K562 (cell line): Measurements from ENCODE around the gene RBMS1. TPM values are rescaled to one million over a fixed set of nuclear protein-coding genes. Genes with fewer than 3 reads are reported as not detected.

Experiments
- ATAC-seq: fragments of 200-7000 bp; cut with Tn5 transposase; 3 replicates; pipeline ENCODE4 v1.9.1; 2020; ENCODE audit warnings: moderate library complexity
- BruUV-seq: library from RNA; stranded (reverse); fragments of 400-500 nt; replicated peaks from 2 replicates; lab custom pipeline; 2021; lab: Mats Ljungman, UMichigan
- CTCF ChIA-PET: fragments of 300-600 bp; formaldehyde crosslinking; extraction: SDS; loops from one replicate; lab custom pipeline; 2021; ENCODE audit warnings: low intra/inter-chr PET ratio; lab: Yijun Ruan, JAX
- POLR2A ChIA-PET: fragments of 300-600, 350-650 bp; sonication (Branson Sonifier 250); formaldehyde crosslinking; extraction: SDS; loops from one replicate; lab custom pipeline; 2021; ENCODE audit warnings: antibody characterized with exemption, inconsistent platforms; lab: Yijun Ruan, JAX
- DNase-seq, 4 experiments: peaks; one replicate each; pipeline versions ENCODE4 v3.0.0 to v3.0.0-alpha.2; 2011 to 2018; ENCODE audit warnings: low spot score in 3 of 4, mixed read lengths in 3 of 4; ENCODE audit errors: extremely low read depth in 1 of 4
- FAIRE-seq: peaks from 2 replicates; lab custom pipeline; 2011; peaks lifted over from hg19 to GRCh38; lab: Jason Lieb, UNC
- H2AFZ ChIP-seq: 2 replicates; pipeline ENCODE4 v1.6.0; 2011; ENCODE audit warnings: low read depth, low read length, control low read depth, inconsistent platforms
- H3K27ac ChIP-seq: fragments of 200-600 bp; 3 replicates; pipeline ENCODE4 v1.8.0; 2011; ENCODE audit warnings: low read depth, mild to moderate bottlenecking, control low read depth, inconsistent platforms, low read length, moderate library complexity, mixed read lengths; ENCODE audit errors: extremely low read depth
- H3K27me3 ChIP-seq, 2 experiments: fragments of 300-600 bp in 1 of 2; 2 replicates in 1 of 2; 3 replicates in 1 of 2; pipeline versions ENCODE4 v1.6.0 to v1.8.0; 2011; ENCODE audit warnings: inconsistent platforms in 2 of 2, low read length in 2 of 2, mild to moderate bottlenecking in 1 of 2, mixed read lengths in 1 of 2, moderate library complexity in 1 of 2; ENCODE audit not compliant: control insufficient read depth in 2 of 2, insufficient read depth in 2 of 2
- H3K36me3 ChIP-seq: fragments of 300-600 bp; 3 replicates; pipeline ENCODE4 v1.8.0; 2011; ENCODE audit warnings: mild to moderate bottlenecking, low read length, inconsistent platforms; ENCODE audit not compliant: control insufficient read depth, insufficient read depth
- H3K4me1 ChIP-seq, 2 experiments: fragments of 200-600 bp in 1 of 2; replicated peaks in 1 of 2; 2 replicates in 1 of 2; 3 replicates in 1 of 2; pipeline versions ENCODE4 v1.5.1 to v1.8.0; 2011; ENCODE audit warnings: inconsistent platforms in 2 of 2, low read length in 2 of 2, mild to moderate bottlenecking in 1 of 2, mixed read lengths in 1 of 2, moderate library complexity in 1 of 2; ENCODE audit not compliant: control insufficient read depth in 2 of 2, insufficient read depth in 2 of 2
- H3K4me2 ChIP-seq: 2 replicates; pipeline ENCODE4 v1.6.1; 2011; ENCODE audit warnings: low read length, control low read depth, inconsistent platforms, mixed read lengths; ENCODE audit not compliant: insufficient read depth
- H3K4me3 ChIP-seq: fragments of 200-600 bp; sonication (generic), shearing (Covaris generic); 2 replicates; pipeline ENCODE4 v1.5.1; 2016; ENCODE audit warnings: control low read depth, inconsistent platforms
- H3K79me2 ChIP-seq: fragments of 200-600 bp; 3 replicates; pipeline ENCODE4 v1.8.0; 2011; ENCODE audit warnings: low read length, inconsistent platforms; ENCODE audit not compliant: control insufficient read depth, insufficient read depth
- H3K9ac ChIP-seq, 2 experiments: 2 replicates each; pipeline versions ENCODE4 v1.6.0 to v1.6.1; 2011; ENCODE audit warnings: low read depth in 2 of 2, low read length in 2 of 2, control low read depth in 1 of 2, inconsistent platforms in 1 of 2, mild to moderate bottlenecking in 1 of 2, mixed read lengths in 1 of 2; ENCODE audit not compliant: insufficient read depth in 1 of 2
- H3K9me1 ChIP-seq: one replicate; pipeline ENCODE4 v1.6.0; 2011; ENCODE audit warnings: inconsistent platforms, mild to moderate bottlenecking, low read length, moderate library complexity; ENCODE audit not compliant: control insufficient read depth, insufficient read depth
- H3K9me3 ChIP-seq: replicated peaks from 2 replicates; pipeline ENCODE4 v1.5.1; 2011; ENCODE audit warnings: low read depth, low read length, inconsistent platforms; ENCODE audit not compliant: control insufficient read depth, insufficient read depth
- H4K20me1 ChIP-seq: replicated peaks from 2 replicates; pipeline ENCODE4 v1.6.1; 2011; ENCODE audit warnings: low read length, inconsistent platforms, mixed read lengths; ENCODE audit not compliant: control insufficient read depth, insufficient read depth
- CSDE1 ChIP-seq, 2 experiments: fragments of 450-650 bp; IDR thresholded peaks; 2 replicates each; pipeline ENCODE4 v1.6.1; 2016; ENCODE audit warnings: mild to moderate bottlenecking in 1 of 2
- POLR2G ChIP-seq: fragments of 200-400 bp; formaldehyde crosslinking; IDR thresholded peaks from 2 replicates; pipeline ENCODE4 v1.6.1; 2017; ENCODE audit warnings: low read depth, mild to moderate bottlenecking, antibody characterized with exemption, low read length, moderate library complexity
- RNF2 ChIP-seq: sonication (generic); IDR thresholded peaks from 2 replicates; pipeline ENCODE4 v1.6.1; 2016
- RNF219 ChIP-seq: fragments of 250-450 bp; sonication (Bioruptor Pico); IDR thresholded peaks from 2 replicates; pipeline ENCODE4 v1.5.0; 2022; ENCODE audit warnings: mild to moderate bottlenecking
- WGBS: fragments of 100-300 bp; shearing (Covaris generic); methylation state at CpG from one replicate; pipeline ENCODE4 v1.1.6; 2016; ENCODE audit warnings: low coverage, mixed read lengths; ENCODE audit not compliant: insufficient coverage; ENCODE audit errors: missing lambda C conversion rate; 5-methylcytosine and 5-hydroxymethylcytosine counted together
- in situ Hi-C: fragments of 300-500 bp; cut with MboI; formaldehyde crosslinking; loops from 4 replicates; pipeline ENCODE4 v1.15.0; 2018; ENCODE audit warnings: inconsistent platforms, mixed read lengths
- intact Hi-C: fragments of 100-400 bp; cut with micrococcal nuclease; formaldehyde crosslinking; loops from 2 replicates; pipeline ENCODE4 v1.14.2; 2022
- polyA plus RNA-seq, 8 experiments: library from polyadenylated mRNA; depleted of rRNA in 4 of 8; stranded (reverse) in 5 of 8; unstranded in 3 of 8; fragments of >200 nt; fragmentation: Nextera tagmentation in 2 of 8; fragmentation: Illumina TruSeq in 1 of 8; extraction: Ambion mirVana in 2 of 8; extraction: Trizol in 1 of 8; gene quantifications; 2 replicates each; pipeline versions ENCODE4 v1.2.1 to v1.2.3, GENCODE V29; 2011 to 2014; ENCODE audit warnings: inconsistent platforms in 1 of 8, missing spikeins in 1 of 8
- total RNA-seq, 7 experiments: library from RNA; depleted of rRNA in 6 of 7; stranded (reverse); fragments of >200 nt in 6 of 7; fragmentation: Illumina TruSeq in 2 of 7; extraction: Trizol in 2 of 7; gene quantifications; 2 replicates each; pipeline versions ENCODE4 v1.2.1 to v1.2.3, GENCODE V29; 2011 to 2021; ENCODE audit warnings: low replicate concordance in 1 of 7
- TF ChIP-seq, protein P1 (sequence below): fragments of 450-650 bp; IDR thresholded peaks from 2 replicates; pipeline ENCODE4 v1.6.1; 2016; ENCODE audit warnings: mild to moderate bottlenecking, moderate library complexity

RBMS1 gene
- total and polyA plus RNA-seq, 9 of the 15 experiments (the other 6 are each of a cell fraction or from before 2014, with no cell fraction given) = 0.04 to 0.31 (median 0.09) TPM; not detected in 6

DNA sequence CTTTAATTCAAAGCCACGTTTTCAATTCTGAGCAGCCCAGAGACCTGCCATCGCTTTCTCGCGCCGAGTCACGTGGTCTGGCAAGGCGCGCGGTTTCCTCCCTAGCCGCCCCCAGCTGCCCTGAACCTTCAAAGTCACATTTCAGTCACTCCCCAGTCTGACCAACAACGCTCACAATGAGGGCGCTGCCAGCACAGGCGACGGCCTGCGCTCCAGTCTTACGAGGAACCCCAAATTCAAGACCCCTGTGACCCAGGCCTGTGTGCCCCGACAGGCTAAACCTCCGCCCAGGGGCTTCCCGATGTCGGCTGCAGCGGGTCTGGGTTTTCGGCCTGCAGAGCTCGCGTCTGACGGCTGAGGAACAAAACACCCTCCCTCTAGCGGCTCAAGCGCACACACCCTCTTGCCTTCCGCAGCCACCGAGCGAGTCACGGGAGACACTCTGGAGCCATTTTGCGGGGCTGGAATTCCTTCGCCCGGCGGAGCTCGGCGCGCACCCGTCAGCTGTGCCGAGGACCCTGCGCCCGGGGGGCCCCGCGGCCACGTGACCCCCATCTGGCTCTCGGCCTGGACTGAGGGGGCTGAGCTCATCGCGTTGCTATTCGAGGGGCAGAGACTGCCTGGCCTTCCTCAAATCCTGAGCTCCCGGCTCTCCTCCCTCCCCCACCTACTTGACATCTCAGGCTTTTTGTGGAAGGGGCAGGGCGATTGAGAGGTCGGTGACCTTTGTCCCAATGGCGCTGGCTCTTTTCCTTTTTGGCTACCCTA is 223.6 kb downstream of the RBMS1 start (continued):
- TF ChIP-seq RNF219 (no peak), RNF2 (peak; percentile 59; the same call in 1 of the 2 replicates), CSDE1 (IDR thresholded peaks at IDR 0.05) (no peak)
- TF ChIP-seq, all 486 proteins: peak for 48

DNA sequence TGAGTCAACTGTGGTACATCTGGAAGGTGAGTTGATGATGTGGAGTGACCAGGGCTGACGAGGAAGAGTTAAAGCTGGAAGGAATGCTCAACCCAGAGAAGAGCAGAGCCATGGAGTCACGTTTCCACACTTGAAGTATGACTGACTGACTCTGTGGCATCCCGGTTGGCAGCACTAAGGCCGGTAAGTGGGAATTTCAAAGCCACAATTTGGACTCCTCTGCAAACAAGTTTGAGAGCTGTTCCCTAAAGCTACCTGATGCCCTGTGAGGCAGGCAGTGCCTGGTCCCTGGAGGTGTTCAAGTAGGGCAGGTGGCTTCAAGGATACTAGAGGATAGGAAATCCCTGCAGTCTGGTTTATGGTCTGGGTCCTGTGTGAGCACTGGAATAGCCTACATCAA is 224.2 kb downstream of the RBMS1 start:
- Histone ChIP-seq H3K9me1 (no peaks in the 10 kb centered on the region), H3K36me3 (no peaks in the 10 kb centered on the region), H3K9me3 (no peaks in the 10 kb centered on the region), H4K20me1 (no peaks in the 10 kb centered on the region; the same call in 1 of the 2 replicates), H3K27me3 (peaks cover 0 to 25% of the 10 kb centered on the region in 2 experiments; a peak in 2 of 5 replicates), H2AFZ (peak overlapping the region; percentile 91), H3K4me3 (no peak overlapping the region), H3K4me2 (peak overlapping the region; percentile 74), H3K9ac (peak overlapping the region in 1 of 2 experiments; percentile 86; a peak in 1 of 4 replicates), H3K4me1 (peaks cover 3 to 11% of the 10 kb centered on the region in 2 experiments; a peak in 4 of 5 replicates), H3K79me2 (no peaks in the 10 kb centered on the region), H3K27ac (no peak overlapping the region)
- in situ Hi-C loops = no loop called here
- ATAC-seq (no peak), FAIRE-seq (no peak), DNase-seq (no peak)
- BruUV-seq = no TSS peak
- intact Hi-C loops = no loop called here
- 2% methylated on average over 4 of the region's 4 CpGs for WGBS
- POLR2A ChIA-PET = no interaction called here
- CTCF ChIA-PET = no interaction called here
- TF ChIP-seq, protein P1, sequence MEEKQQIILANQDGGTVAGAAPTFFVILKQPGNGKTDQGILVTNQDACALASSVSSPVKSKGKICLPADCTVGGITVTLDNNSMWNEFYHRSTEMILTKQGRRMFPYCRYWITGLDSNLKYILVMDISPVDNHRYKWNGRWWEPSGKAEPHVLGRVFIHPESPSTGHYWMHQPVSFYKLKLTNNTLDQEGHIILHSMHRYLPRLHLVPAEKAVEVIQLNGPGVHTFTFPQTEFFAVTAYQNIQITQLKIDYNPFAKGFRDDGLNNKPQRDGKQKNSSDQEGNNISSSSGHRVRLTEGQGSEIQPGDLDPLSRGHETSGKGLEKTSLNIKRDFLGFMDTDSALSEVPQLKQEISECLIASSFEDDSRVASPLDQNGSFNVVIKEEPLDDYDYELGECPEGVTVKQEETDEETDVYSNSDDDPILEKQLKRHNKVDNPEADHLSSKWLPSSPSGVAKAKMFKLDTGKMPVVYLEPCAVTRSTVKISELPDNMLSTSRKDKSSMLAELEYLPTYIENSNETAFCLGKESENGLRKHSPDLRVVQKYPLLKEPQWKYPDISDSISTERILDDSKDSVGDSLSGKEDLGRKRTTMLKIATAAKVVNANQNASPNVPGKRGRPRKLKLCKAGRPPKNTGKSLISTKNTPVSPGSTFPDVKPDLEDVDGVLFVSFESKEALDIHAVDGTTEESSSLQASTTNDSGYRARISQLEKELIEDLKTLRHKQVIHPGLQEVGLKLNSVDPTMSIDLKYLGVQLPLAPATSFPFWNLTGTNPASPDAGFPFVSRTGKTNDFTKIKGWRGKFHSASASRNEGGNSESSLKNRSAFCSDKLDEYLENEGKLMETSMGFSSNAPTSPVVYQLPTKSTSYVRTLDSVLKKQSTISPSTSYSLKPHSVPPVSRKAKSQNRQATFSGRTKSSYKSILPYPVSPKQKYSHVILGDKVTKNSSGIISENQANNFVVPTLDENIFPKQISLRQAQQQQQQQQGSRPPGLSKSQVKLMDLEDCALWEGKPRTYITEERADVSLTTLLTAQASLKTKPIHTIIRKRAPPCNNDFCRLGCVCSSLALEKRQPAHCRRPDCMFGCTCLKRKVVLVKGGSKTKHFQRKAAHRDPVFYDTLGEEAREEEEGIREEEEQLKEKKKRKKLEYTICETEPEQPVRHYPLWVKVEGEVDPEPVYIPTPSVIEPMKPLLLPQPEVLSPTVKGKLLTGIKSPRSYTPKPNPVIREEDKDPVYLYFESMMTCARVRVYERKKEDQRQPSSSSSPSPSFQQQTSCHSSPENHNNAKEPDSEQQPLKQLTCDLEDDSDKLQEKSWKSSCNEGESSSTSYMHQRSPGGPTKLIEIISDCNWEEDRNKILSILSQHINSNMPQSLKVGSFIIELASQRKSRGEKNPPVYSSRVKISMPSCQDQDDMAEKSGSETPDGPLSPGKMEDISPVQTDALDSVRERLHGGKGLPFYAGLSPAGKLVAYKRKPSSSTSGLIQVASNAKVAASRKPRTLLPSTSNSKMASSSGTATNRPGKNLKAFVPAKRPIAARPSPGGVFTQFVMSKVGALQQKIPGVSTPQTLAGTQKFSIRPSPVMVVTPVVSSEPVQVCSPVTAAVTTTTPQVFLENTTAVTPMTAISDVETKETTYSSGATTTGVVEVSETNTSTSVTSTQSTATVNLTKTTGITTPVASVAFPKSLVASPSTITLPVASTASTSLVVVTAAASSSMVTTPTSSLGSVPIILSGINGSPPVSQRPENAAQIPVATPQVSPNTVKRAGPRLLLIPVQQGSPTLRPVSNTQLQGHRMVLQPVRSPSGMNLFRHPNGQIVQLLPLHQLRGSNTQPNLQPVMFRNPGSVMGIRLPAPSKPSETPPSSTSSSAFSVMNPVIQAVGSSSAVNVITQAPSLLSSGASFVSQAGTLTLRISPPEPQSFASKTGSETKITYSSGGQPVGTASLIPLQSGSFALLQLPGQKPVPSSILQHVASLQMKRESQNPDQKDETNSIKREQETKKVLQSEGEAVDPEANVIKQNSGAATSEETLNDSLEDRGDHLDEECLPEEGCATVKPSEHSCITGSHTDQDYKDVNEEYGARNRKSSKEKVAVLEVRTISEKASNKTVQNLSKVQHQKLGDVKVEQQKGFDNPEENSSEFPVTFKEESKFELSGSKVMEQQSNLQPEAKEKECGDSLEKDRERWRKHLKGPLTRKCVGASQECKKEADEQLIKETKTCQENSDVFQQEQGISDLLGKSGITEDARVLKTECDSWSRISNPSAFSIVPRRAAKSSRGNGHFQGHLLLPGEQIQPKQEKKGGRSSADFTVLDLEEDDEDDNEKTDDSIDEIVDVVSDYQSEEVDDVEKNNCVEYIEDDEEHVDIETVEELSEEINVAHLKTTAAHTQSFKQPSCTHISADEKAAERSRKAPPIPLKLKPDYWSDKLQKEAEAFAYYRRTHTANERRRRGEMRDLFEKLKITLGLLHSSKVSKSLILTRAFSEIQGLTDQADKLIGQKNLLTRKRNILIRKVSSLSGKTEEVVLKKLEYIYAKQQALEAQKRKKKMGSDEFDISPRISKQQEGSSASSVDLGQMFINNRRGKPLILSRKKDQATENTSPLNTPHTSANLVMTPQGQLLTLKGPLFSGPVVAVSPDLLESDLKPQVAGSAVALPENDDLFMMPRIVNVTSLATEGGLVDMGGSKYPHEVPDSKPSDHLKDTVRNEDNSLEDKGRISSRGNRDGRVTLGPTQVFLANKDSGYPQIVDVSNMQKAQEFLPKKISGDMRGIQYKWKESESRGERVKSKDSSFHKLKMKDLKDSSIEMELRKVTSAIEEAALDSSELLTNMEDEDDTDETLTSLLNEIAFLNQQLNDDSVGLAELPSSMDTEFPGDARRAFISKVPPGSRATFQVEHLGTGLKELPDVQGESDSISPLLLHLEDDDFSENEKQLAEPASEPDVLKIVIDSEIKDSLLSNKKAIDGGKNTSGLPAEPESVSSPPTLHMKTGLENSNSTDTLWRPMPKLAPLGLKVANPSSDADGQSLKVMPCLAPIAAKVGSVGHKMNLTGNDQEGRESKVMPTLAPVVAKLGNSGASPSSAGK = no peak
- no peak for TF ChIP-seq POLR2G
